ENCODE data around the gene CTNNA2.

Gene CTNNA2

GRCh38 chr2:79700651-79701050 lies 187.8 kb downstream of the CTNNA2 start:
- FAIRE-seq, result no peak
- DNase-seq (ENCODE audit: low spot score), result no peak

- DNase-seq (ENCODE audit: low spot score) (no peak), FAIRE-seq (no peak)
Measured at GRCh38 chr2:79702905-79703304, 190.1 kb downstream of the CTNNA2 start.

- FAIRE-seq, result no peak
Measured at GRCh38 chr2:79711098-79711497, 198.2 kb downstream of the CTNNA2 start.

GRCh38 chr2:79713131-79713785 lies 200.4 kb downstream of the CTNNA2 start:
- DNase-seq (ENCODE audit: low spot score), result no peak
- no peak for FAIRE-seq

More at GRCh38 chr2:79711098-79711497, 198.2 kb downstream of the CTNNA2 start:
- DNase-seq (ENCODE audit: low spot score), result no peak

- no peak for FAIRE-seq
- DNase-seq (ENCODE audit: low spot score), result no peak
Measured at GRCh38 chr2:79714283-79714682, 201.4 kb downstream of the CTNNA2 start.

- FAIRE-seq (no peak), DNase-seq (ENCODE audit: low spot score) (no peak)
Measured at GRCh38 chr2:79715338-79715737, 202.5 kb downstream of the CTNNA2 start.

- FAIRE-seq, result peak; percentile 71
- no peak for DNase-seq (ENCODE audit: low spot score)
Measured at GRCh38 chr2:79716266-79716665, 203.4 kb downstream of the CTNNA2 start.

- peak; percentile 96 for FAIRE-seq
- peak; percentile 87 for DNase-seq (ENCODE audit: low spot score)
Measured at GRCh38 chr2:79717364-79718007, 204.6 kb downstream of the CTNNA2 start.

GRCh38 chr2:79721061-79721460 lies 208.2 kb downstream of the CTNNA2 start:
- FAIRE-seq (no peak), DNase-seq (ENCODE audit: low spot score) (no peak)

GRCh38 chr2:79721966-79722365 lies 209.1 kb downstream of the CTNNA2 start:
- FAIRE-seq, result no peak
- no peak for DNase-seq (ENCODE audit: low spot score)

- FAIRE-seq, result no peak
- DNase-seq (ENCODE audit: low spot score), result peak; percentile 65
Measured at GRCh38 chr2:79723830-79724229, 211.0 kb downstream of the CTNNA2 start.

- FAIRE-seq (no peak), DNase-seq (ENCODE audit: low spot score) (no peak)
Measured at GRCh38 chr2:79729532-79729931, 216.7 kb downstream of the CTNNA2 start.

- FAIRE-seq, result no peak
- no peak for DNase-seq (ENCODE audit: low spot score)
Measured at GRCh38 chr2:79734518-79734917, 221.7 kb downstream of the CTNNA2 start.

- FAIRE-seq (no peak), DNase-seq (ENCODE audit: low spot score) (no peak)
Measured at GRCh38 chr2:79740879-79741443, 228.1 kb downstream of the CTNNA2 start.

GRCh38 chr2:79750321-79750720 lies 237.5 kb downstream of the CTNNA2 start:
- no peak for FAIRE-seq
- no peak for DNase-seq (ENCODE audit: low spot score)

- FAIRE-seq (no peak), DNase-seq (ENCODE audit: low spot score) (no peak)
Measured at GRCh38 chr2:79757526-79757925, 244.7 kb downstream of the CTNNA2 start.

- FAIRE-seq, result no peak
Measured at GRCh38 chr2:79758042-79758441, 245.2 kb downstream of the CTNNA2 start.

GRCh38 chr2:79758749-79759282 lies 246.0 kb downstream of the CTNNA2 start:
- no peak for FAIRE-seq
- no peak for DNase-seq (ENCODE audit: low spot score)

More at GRCh38 chr2:79758042-79758441, 245.2 kb downstream of the CTNNA2 start:
- DNase-seq (ENCODE audit: low spot score), result no peak

- DNase-seq (ENCODE audit: low spot score), result no peak
- FAIRE-seq, result no peak
Measured at GRCh38 chr2:79770926-79771325, 258.1 kb downstream of the CTNNA2 start.

GRCh38 chr2:79771493-79771892 lies 258.6 kb downstream of the CTNNA2 start:
- FAIRE-seq (no peak), DNase-seq (ENCODE audit: low spot score) (no peak)

GRCh38 chr2:79774016-79774415 lies 261.2 kb downstream of the CTNNA2 start:
- FAIRE-seq, result no peak
- DNase-seq (ENCODE audit: low spot score), result no peak

GRCh38 chr2:79776461-79776860 lies 263.6 kb downstream of the CTNNA2 start:
- DNase-seq (ENCODE audit: low spot score) (no peak), FAIRE-seq (no peak)
